Fibroblast of villous mesenchyme (primary cell): ENCODE measurements around the gene TSPEAR. TPM values are rescaled to one million over a fixed set of nuclear protein-coding genes. Genes with fewer than 3 reads are reported as not detected.

Experiments
- DNase-seq: peaks from one replicate; pipeline ENCODE4 v3.0.0-alpha.2; 2010; ENCODE audit warnings: low read depth
- H3K4me3 ChIP-seq: 2 replicates; pipeline ENCODE4 v1.5.1; 2011; ENCODE audit warnings: low read depth, mild to moderate bottlenecking, low read length
- CTCF ChIP-seq: IDR thresholded peaks from 2 replicates; pipeline ENCODE4 v1.5.1; 2012; ENCODE audit warnings: low read depth, mild to moderate bottlenecking, low read length; ENCODE audit not compliant: insufficient read depth
- total RNA-seq: library from RNA; depleted of rRNA; stranded (reverse); fragments of >200 nt; gene quantifications from 2 replicates; pipeline ENCODE4 v1.2.3, GENCODE V29; 2012

Gene TSPEAR
- total RNA-seq, 1 donor = not detected

GRCh38 chr21:44466351-44466954, 244.9 kb downstream of the TSPEAR start:
- H3K4me3 ChIP-seq = no peak overlapping the region
- DNase-seq = no peak
- no peak for TF ChIP-seq CTCF

- no peak for DNase-seq
- no peak for TF ChIP-seq CTCF
These were observed 247.0 kb downstream of the TSPEAR start for GRCh38 chr21:44464351-44464750.

GRCh38 chr21:44463724-44464123, 247.6 kb downstream of the TSPEAR start:
- H3K4me3 ChIP-seq = no peak overlapping the region
- peak; percentile 4 for DNase-seq
- no peak for TF ChIP-seq CTCF

More at GRCh38 chr21:44464351-44464750, 247.0 kb downstream of the TSPEAR start:
- no peak overlapping the region for H3K4me3 ChIP-seq

- DNase-seq = no peak
- TF ChIP-seq CTCF = no peak
- no peak overlapping the region for H3K4me3 ChIP-seq
These were observed 248.6 kb downstream of the TSPEAR start for GRCh38 chr21:44462834-44463200.

- TF ChIP-seq CTCF = no peak
- DNase-seq = no peak
- no peak overlapping the region for H3K4me3 ChIP-seq
These were observed 249.1 kb downstream of the TSPEAR start for GRCh38 chr21:44462086-44462833.

- no peak for DNase-seq
- no peak overlapping the region for H3K4me3 ChIP-seq
- no peak for TF ChIP-seq CTCF
These were observed 249.8 kb downstream of the TSPEAR start for GRCh38 chr21:44461464-44462001.
